Activated CD8-positive, alpha-beta memory T cell treated with anti-CD3 and anti-CD28 coated beads for 24 hours (primary cell): ENCODE results near the gene SCN2B.

Source experiments
- DNase-seq: peaks from one replicate; pipeline ENCODE4 v3.0.0-alpha.2; 2020

Gene SCN2B

GRCh38 chr11:118175993-118176777 lies at the start of gene SCN2B:
TSS of gene SCN2B (minus strand) at chr11:118176639. CDS start at chr11:118176431, 208 bp downstream.
- no peak for DNase-seq

- DNase-seq, result peak; percentile 86
Measured at GRCh38 chr11:118224511-118225188, 48.2 kb upstream of the SCN2B start, which contains the start of gene JAML. TSS of gene JAML (minus strand) at chr11:118225011. CDS start at chr11:118214866, 10,145 bp downstream.

- DNase-seq, result peak; percentile 85
Measured at GRCh38 chr11:118223992-118224391, 47.6 kb upstream of the SCN2B start.

GRCh38 chr11:118223570-118223969 lies 47.1 kb upstream of the SCN2B start:
- peak; percentile 78 for DNase-seq

- no peak for DNase-seq
Measured at GRCh38 chr11:118222437-118222836, 46.0 kb upstream of the SCN2B start.

GRCh38 chr11:118221419-118221818 lies 45.0 kb upstream of the SCN2B start:
- no peak for DNase-seq

GRCh38 chr11:118219732-118220131 lies 43.3 kb upstream of the SCN2B start:
- DNase-seq, result no peak

GRCh38 chr11:118219244-118219643 lies 42.8 kb upstream of the SCN2B start:
- DNase-seq, result no peak

- DNase-seq, result no peak
Measured at GRCh38 chr11:118217575-118217974, 41.1 kb upstream of the SCN2B start.

GRCh38 chr11:118216621-118217481 lies 40.4 kb upstream of the SCN2B start:
- DNase-seq, result peak; percentile 87

GRCh38 chr11:118215765-118216164 lies 39.3 kb upstream of the SCN2B start:
- no peak for DNase-seq

GRCh38 chr11:118215262-118215661 lies 38.8 kb upstream of the SCN2B start:
- DNase-seq, result no peak

- peak; percentile 68 for DNase-seq
Measured at GRCh38 chr11:118214210-118214914, 37.9 kb upstream of the SCN2B start.

- DNase-seq, result peak; percentile 53
Measured at GRCh38 chr11:118213781-118214180, 37.3 kb upstream of the SCN2B start.

- no peak for DNase-seq
Measured at GRCh38 chr11:118213201-118213600, 36.8 kb upstream of the SCN2B start.

GRCh38 chr11:118212781-118213191 lies 36.3 kb upstream of the SCN2B start:
- peak; percentile 52 for DNase-seq

- DNase-seq, result peak; percentile 56
Measured at GRCh38 chr11:118212131-118212725, 35.8 kb upstream of the SCN2B start.

- DNase-seq, result peak; percentile 50
Measured at GRCh38 chr11:118211006-118211405, 34.6 kb upstream of the SCN2B start.

GRCh38 chr11:118210323-118210722 lies 33.9 kb upstream of the SCN2B start:
- DNase-seq, result no peak

- no peak for DNase-seq
Measured at GRCh38 chr11:118209033-118209432, 32.6 kb upstream of the SCN2B start.

- DNase-seq, result no peak
Measured at GRCh38 chr11:118207079-118207478, 30.6 kb upstream of the SCN2B start.

GRCh38 chr11:118206391-118207031 lies 30.1 kb upstream of the SCN2B start:
- no peak for DNase-seq
